ENCODE measurements around the gene MYO1B. TPM values are rescaled to one million over a fixed set of nuclear protein-coding genes. Genes with fewer than 3 reads are reported as not detected.

Gene MYO1B
- total RNA-seq, 1 donor from 2014 or later: 81.0 TPM

- no peak for DNase-seq (ENCODE audit: low spot score)
- Mint-ChIP-seq H3K27me3 (ENCODE audit: unreplicated experiment) (no peaks in the 10 kb centered on the region), H3K9me3 (ENCODE audit: unreplicated experiment) (no peaks in the 10 kb centered on the region), H3K27ac (ENCODE audit: unreplicated experiment) (no peak overlapping the region), H3K4me3 (ENCODE audit: unreplicated experiment) (no peak overlapping the region), H3K36me3 (ENCODE audit: low read depth, unreplicated experiment) (peaks cover 3% of the 10 kb centered on the region), H3K4me1 (ENCODE audit: unreplicated experiment) (peaks cover 3% of the 10 kb centered on the region)
- no peak for TF ChIP-seq CTCF (IDR thresholded peaks at IDR 0.05; ENCODE audit: unreplicated experiment)
Observed at GRCh38 chr2:191234376-191234775, 10.8 kb upstream of the MYO1B start.

GRCh38 chr2:191240871-191241270, 4.3 kb upstream of the MYO1B start:
- Mint-ChIP-seq H3K27me3 (ENCODE audit: unreplicated experiment) (peaks cover 4% of the 10 kb centered on the region), H3K9me3 (ENCODE audit: unreplicated experiment) (no peaks in the 10 kb centered on the region), H3K4me3 (ENCODE audit: unreplicated experiment) (no peak overlapping the region), H3K4me1 (ENCODE audit: unreplicated experiment) (no peaks in the 10 kb centered on the region), H3K36me3 (ENCODE audit: low read depth, unreplicated experiment) (peaks cover 6% of the 10 kb centered on the region), H3K27ac (ENCODE audit: unreplicated experiment) (no peak overlapping the region)
- TF ChIP-seq CTCF (IDR thresholded peaks at IDR 0.05; ENCODE audit: unreplicated experiment): no peak
- DNase-seq (ENCODE audit: low spot score): no peak

GRCh38 chr2:191241418-191241817, 3.8 kb upstream of the MYO1B start:
- no peaks in the 10 kb centered on the region for H3K9me3 Mint-ChIP-seq (ENCODE audit: unreplicated experiment)
- H3K27ac Mint-ChIP-seq (ENCODE audit: unreplicated experiment): no peak overlapping the region
- peaks cover 3% of the 10 kb centered on the region for H3K4me1 Mint-ChIP-seq (ENCODE audit: unreplicated experiment)
- H3K4me3 Mint-ChIP-seq (ENCODE audit: unreplicated experiment): no peak overlapping the region
- no peak for DNase-seq (ENCODE audit: low spot score)
- H3K36me3 Mint-ChIP-seq (ENCODE audit: low read depth, unreplicated experiment): peaks cover 10% of the 10 kb centered on the region
- peaks cover 6% of the 10 kb centered on the region for H3K27me3 Mint-ChIP-seq (ENCODE audit: unreplicated experiment)
- no peak for TF ChIP-seq CTCF (IDR thresholded peaks at IDR 0.05; ENCODE audit: unreplicated experiment)

- H3K27ac Mint-ChIP-seq (ENCODE audit: unreplicated experiment): no peak overlapping the region
Observed at GRCh38 chr2:191243154-191243553, 2.0 kb upstream of the MYO1B start.

GRCh38 chr2:191244350-191244749, 854 bp upstream of the MYO1B start:
- peaks cover 32% of the 10 kb centered on the region for H3K4me1 Mint-ChIP-seq (ENCODE audit: unreplicated experiment)
- no peak for TF ChIP-seq CTCF (IDR thresholded peaks at IDR 0.05; ENCODE audit: unreplicated experiment)
- H3K36me3 Mint-ChIP-seq (ENCODE audit: low read depth, unreplicated experiment): peaks cover 7% of the 10 kb centered on the region
- peaks cover 9% of the 10 kb centered on the region for H3K27me3 Mint-ChIP-seq (ENCODE audit: unreplicated experiment)
- H3K9me3 Mint-ChIP-seq (ENCODE audit: unreplicated experiment): no peaks in the 10 kb centered on the region
- peak overlapping the region; percentile 72 for H3K27ac Mint-ChIP-seq (ENCODE audit: unreplicated experiment)
- DNase-seq (ENCODE audit: low spot score): no peak
- peak overlapping the region; percentile 91 for H3K4me3 Mint-ChIP-seq (ENCODE audit: unreplicated experiment)

More at GRCh38 chr2:191243154-191243553, 2.0 kb upstream of the MYO1B start:
- no peak for TF ChIP-seq CTCF (IDR thresholded peaks at IDR 0.05; ENCODE audit: unreplicated experiment)
- no peak for DNase-seq (ENCODE audit: low spot score)
- peaks cover 6% of the 10 kb centered on the region for H3K27me3 Mint-ChIP-seq (ENCODE audit: unreplicated experiment)
- H3K4me1 Mint-ChIP-seq (ENCODE audit: unreplicated experiment): peaks cover 21% of the 10 kb centered on the region
- H3K9me3 Mint-ChIP-seq (ENCODE audit: unreplicated experiment): no peaks in the 10 kb centered on the region
- H3K36me3 Mint-ChIP-seq (ENCODE audit: low read depth, unreplicated experiment): peaks cover 10% of the 10 kb centered on the region
- no peak overlapping the region for H3K4me3 Mint-ChIP-seq (ENCODE audit: unreplicated experiment)
